HG02870 (cell line): ENCODE measurements around the gene MRPL44.

Source experiments
- ATAC-seq: cut with Tn5 transposase; IDR thresholded peaks from one replicate; pipeline ENCODE4 v1.9.1; 2021; ENCODE audit warnings: mild to moderate bottlenecking, moderate library complexity; ENCODE audit not compliant: unreplicated experiment

MRPL44 gene

GRCh38 chr2:223935459-223936125 lies 21.7 kb upstream of the MRPL44 start:
- ATAC-seq: no peak

GRCh38 chr2:223936862-223937326 lies 20.4 kb upstream of the MRPL44 start:
- ATAC-seq: no peak

- ATAC-seq: no peak
These were observed 19.7 kb upstream of the MRPL44 start for GRCh38 chr2:223937535-223937934.

- ATAC-seq: peak; percentile 21
These were observed 17.8 kb upstream of the MRPL44 start for GRCh38 chr2:223939438-223939837.

GRCh38 chr2:223941579-223942277 lies 15.5 kb upstream of the MRPL44 start:
- peak; percentile 70 for ATAC-seq

- no peak for ATAC-seq
These were observed 14.1 kb upstream of the MRPL44 start for GRCh38 chr2:223943135-223943534.

GRCh38 chr2:223943561-223944008 lies 13.7 kb upstream of the MRPL44 start:
- ATAC-seq: no peak

- no peak for ATAC-seq
These were observed 13.0 kb upstream of the MRPL44 start for GRCh38 chr2:223944166-223944702.

GRCh38 chr2:223944703-223945531 lies 12.3 kb upstream of the MRPL44 start, which contains the start of gene WDFY1:
Gene WDFY1 (minus strand): TSS chr2:223945335. CDS start chr2:223945284, 51 bp downstream.
- peak; percentile 56 for ATAC-seq

- ATAC-seq: no peak
These were observed 11.5 kb upstream of the MRPL44 start for GRCh38 chr2:223945755-223946154.

- no peak for ATAC-seq
These were observed 9.5 kb upstream of the MRPL44 start for GRCh38 chr2:223947711-223948205.

- ATAC-seq: no peak
These were observed 7.9 kb upstream of the MRPL44 start for GRCh38 chr2:223949241-223949840.

GRCh38 chr2:223950448-223951347 lies 6.6 kb upstream of the MRPL44 start:
- ATAC-seq: no peak

GRCh38 chr2:223952280-223952968 lies 4.8 kb upstream of the MRPL44 start:
- peak; percentile 60 for ATAC-seq

- no peak for ATAC-seq
These were observed 2.9 kb upstream of the MRPL44 start for GRCh38 chr2:223954401-223954800.

GRCh38 chr2:223956300-223956699 lies 963 bp upstream of the MRPL44 start:
- ATAC-seq: peak; percentile 34

GRCh38 chr2:223959688-223960087 lies 2.4 kb downstream of the MRPL44 start:
- ATAC-seq: no peak

GRCh38 chr2:223967981-223968380 lies 10.7 kb downstream of the MRPL44 start:
- ATAC-seq: no peak

- no peak for ATAC-seq
These were observed 12.1 kb downstream of the MRPL44 start for GRCh38 chr2:223969315-223969714.
